SHP77 (cell line): ENCODE results near the gene PAPPA2.

ENCODE experiments used
- DNase-seq, 2 experiments: peaks; one replicate each; lab custom pipeline; 2025; lab: John Stamatoyannopoulos, UW

PAPPA2 gene

GRCh38 chr1:176765608-176766007 is 302.6 kb downstream of the PAPPA2 start:
- no peak for DNase-seq

GRCh38 chr1:176766779-176767178 is 303.8 kb downstream of the PAPPA2 start:
- no peak for DNase-seq

- no peak for DNase-seq
Observed at GRCh38 chr1:176767714-176768136, 304.8 kb downstream of the PAPPA2 start.

- DNase-seq: no peak
Observed at GRCh38 chr1:176768532-176768931, 305.6 kb downstream of the PAPPA2 start.

GRCh38 chr1:176770066-176770465 is 307.1 kb downstream of the PAPPA2 start:
- no peak for DNase-seq

GRCh38 chr1:176773038-176773437 is 310.1 kb downstream of the PAPPA2 start:
- DNase-seq: no peak

GRCh38 chr1:176774224-176774623 is 311.2 kb downstream of the PAPPA2 start:
- DNase-seq: no peak

- no peak for DNase-seq
Observed at GRCh38 chr1:176775378-176775777, 312.4 kb downstream of the PAPPA2 start.

GRCh38 chr1:176775996-176776395 is 313.0 kb downstream of the PAPPA2 start:
- DNase-seq: no peak

GRCh38 chr1:176778056-176778455 is 315.1 kb downstream of the PAPPA2 start:
- DNase-seq: no peak

- no peak for DNase-seq
Observed at GRCh38 chr1:176779992-176780328, 317.0 kb downstream of the PAPPA2 start.

GRCh38 chr1:176783309-176783708 is 320.3 kb downstream of the PAPPA2 start:
- no peak for DNase-seq

GRCh38 chr1:176785056-176785455 is 322.1 kb downstream of the PAPPA2 start:
- no peak for DNase-seq

- no peak for DNase-seq
Observed at GRCh38 chr1:176785791-176786190, 322.8 kb downstream of the PAPPA2 start.

- no peak for DNase-seq
Observed at GRCh38 chr1:176786274-176786673, 323.3 kb downstream of the PAPPA2 start.

GRCh38 chr1:176789571-176790090 is 326.7 kb downstream of the PAPPA2 start:
- no peak for DNase-seq

GRCh38 chr1:176790786-176791185 is 327.8 kb downstream of the PAPPA2 start:
- no peak for DNase-seq

- no peak for DNase-seq
Observed at GRCh38 chr1:176791906-176792305, 328.9 kb downstream of the PAPPA2 start.

- no peak for DNase-seq
Observed at GRCh38 chr1:176794897-176795508, 332.0 kb downstream of the PAPPA2 start.

GRCh38 chr1:176795929-176796328 is 333.0 kb downstream of the PAPPA2 start:
- DNase-seq: no peak

- DNase-seq: no peak
Observed at GRCh38 chr1:176796583-176796982, 333.6 kb downstream of the PAPPA2 start.

GRCh38 chr1:176799327-176799726 is 336.4 kb downstream of the PAPPA2 start:
- no peak for DNase-seq

GRCh38 chr1:176800978-176801513 is 338.1 kb downstream of the PAPPA2 start:
- DNase-seq: no peak

- DNase-seq: no peak
Observed at GRCh38 chr1:176801514-176802020, 338.6 kb downstream of the PAPPA2 start.
